GM19372 (cell line): ENCODE measurements around the gene CEP70.

Experiments
- ATAC-seq: cut with Tn5 transposase; IDR thresholded peaks from one replicate; pipeline ENCODE4 v1.9.1; 2021; ENCODE audit warnings: mild to moderate bottlenecking, low read depth, moderate library complexity; ENCODE audit not compliant: unreplicated experiment

Gene CEP70

GRCh38 chr3:138474163-138474562, 119.9 kb downstream of the CEP70 start:
- ATAC-seq: no peak

- no peak for ATAC-seq
Measured at GRCh38 chr3:138473391-138473790, 120.7 kb downstream of the CEP70 start.

- ATAC-seq: no peak
Measured at GRCh38 chr3:138472141-138472825, 121.8 kb downstream of the CEP70 start.

- ATAC-seq: no peak
Measured at GRCh38 chr3:138471481-138471880, 122.6 kb downstream of the CEP70 start.

GRCh38 chr3:138470687-138471086, 123.4 kb downstream of the CEP70 start:
- ATAC-seq: no peak

GRCh38 chr3:138469874-138470273, 124.2 kb downstream of the CEP70 start:
- ATAC-seq: no peak

GRCh38 chr3:138468886-138469285, 125.2 kb downstream of the CEP70 start:
- ATAC-seq: no peak

GRCh38 chr3:138468451-138468850, 125.6 kb downstream of the CEP70 start:
- no peak for ATAC-seq

GRCh38 chr3:138467931-138468330, 126.1 kb downstream of the CEP70 start:
- ATAC-seq: no peak

- no peak for ATAC-seq
Measured at GRCh38 chr3:138465925-138466324, 128.1 kb downstream of the CEP70 start.

- no peak for ATAC-seq
Measured at GRCh38 chr3:138465451-138465850, 128.6 kb downstream of the CEP70 start.

GRCh38 chr3:138464491-138464860, 129.6 kb downstream of the CEP70 start:
- no peak for ATAC-seq

GRCh38 chr3:138463724-138464490, 130.2 kb downstream of the CEP70 start:
- no peak for ATAC-seq

GRCh38 chr3:138461896-138462295, 132.2 kb downstream of the CEP70 start:
- no peak for ATAC-seq

- no peak for ATAC-seq
Measured at GRCh38 chr3:138461246-138461645, 132.8 kb downstream of the CEP70 start.

GRCh38 chr3:138460536-138461205, 133.4 kb downstream of the CEP70 start:
- ATAC-seq: no peak

- no peak for ATAC-seq
Measured at GRCh38 chr3:138459619-138460535, 134.2 kb downstream of the CEP70 start.

- ATAC-seq: no peak
Measured at GRCh38 chr3:138458774-138459499, 135.1 kb downstream of the CEP70 start.

GRCh38 chr3:138457863-138458735, 136.0 kb downstream of the CEP70 start:
- no peak for ATAC-seq
